CD8-positive, alpha-beta memory T cell (primary cell): ENCODE results near the gene FAM83G. TPM values are rescaled to one million over a fixed set of nuclear protein-coding genes. Genes with fewer than 3 reads are reported as not detected.

ENCODE experiments used
- CTCF ChIA-PET: fragments of 350-600 bp; sonication (Branson Sonifier 250); formaldehyde crosslinking; loops from one replicate; lab custom pipeline; 2021; ENCODE audit warnings: antibody characterized with exemption; lab: Charles Lee
- POLR2A ChIA-PET: fragments of 350-600 bp; sonication (Branson Sonifier 250); formaldehyde crosslinking; loops from one replicate; lab custom pipeline; 2021; ENCODE audit warnings: antibody characterized with exemption; lab: Charles Lee
- DNase-seq, 5 donors: peaks; one replicate each; pipeline versions ENCODE4 v3.0.0 to v3.0.0-alpha.2; 2020 to 2022; ENCODE audit warnings: mixed read lengths in 1 of 5
- H3K27ac ChIP-seq: one replicate; pipeline ENCODE4 v1.7.0; 2013; ENCODE audit warnings: low read depth, mild to moderate bottlenecking, low read length, moderate library complexity
- H3K27me3 ChIP-seq: 2 replicates; pipeline ENCODE4 v1.7.0; 2013; ENCODE audit warnings: low read length, mild to moderate bottlenecking; ENCODE audit not compliant: insufficient read depth, poor library complexity, severe bottlenecking
- H3K36me3 ChIP-seq: 2 replicates; pipeline ENCODE4 v1.7.0; 2013; ENCODE audit warnings: mild to moderate bottlenecking, low read length, moderate library complexity; ENCODE audit not compliant: insufficient read depth
- H3K4me1 ChIP-seq: 2 replicates; pipeline ENCODE4 v1.7.0; 2013; ENCODE audit warnings: mild to moderate bottlenecking, low read length, moderate library complexity; ENCODE audit not compliant: insufficient read depth
- H3K4me3 ChIP-seq: 2 replicates; pipeline ENCODE4 v1.7.0; 2013; ENCODE audit warnings: mild to moderate bottlenecking, low read length
- H3K9me3 ChIP-seq: 2 replicates; pipeline ENCODE4 v1.7.0; 2013; ENCODE audit warnings: mild to moderate bottlenecking, low read length
- H3K27ac Mint-ChIP-seq, 8 donors: one replicate each; pipeline ENCODE4 v1.8.0; 2020 to 2021; ENCODE audit warnings: mixed read lengths in 8 of 8, mild to moderate bottlenecking in 6 of 8, inconsistent platforms in 3 of 8, moderate library complexity in 3 of 8
- H3K27me3 Mint-ChIP-seq, 2 donors: one replicate each; pipeline ENCODE4 v1.8.0; 2020 to 2021; ENCODE audit warnings: mixed read lengths in 2 of 2, mild to moderate bottlenecking in 1 of 2, moderate library complexity in 1 of 2
- H3K36me3 Mint-ChIP-seq, 3 donors: one replicate each; pipeline ENCODE4 v1.8.0; 2020 to 2021; ENCODE audit warnings: mixed read lengths in 3 of 3, inconsistent platforms in 1 of 3, mild to moderate bottlenecking in 1 of 3
- H3K4me1 Mint-ChIP-seq, 3 donors: one replicate each; pipeline ENCODE4 v1.8.0; 2020 to 2021; ENCODE audit warnings: mixed read lengths in 3 of 3, inconsistent platforms in 1 of 3, mild to moderate bottlenecking in 1 of 3
- H3K4me3 Mint-ChIP-seq, 7 donors: one replicate each; pipeline ENCODE4 v1.8.0; 2020 to 2021; ENCODE audit warnings: mixed read lengths in 7 of 7, mild to moderate bottlenecking in 6 of 7, moderate library complexity in 4 of 7, inconsistent platforms in 2 of 7
- H3K9me3 Mint-ChIP-seq, 5 donors: one replicate each; pipeline ENCODE4 v1.8.0; 2020 to 2022; ENCODE audit warnings: mixed read lengths in 5 of 5, mild to moderate bottlenecking in 3 of 5, moderate library complexity in 2 of 5, inconsistent platforms in 1 of 5
- polyA plus RNA-seq: library from polyadenylated mRNA; unstranded; fragments of 300-500 nt; fragmentation: Illumina TruSeq; gene quantifications from one replicate; pipeline ENCODE4 v1.2.3, GENCODE V29; 2021
- total RNA-seq, 2 experiments: library from RNA; stranded (reverse); gene quantifications; one replicate each; pipeline ENCODE4 v1.2.3, GENCODE V29; 2021

FAM83G gene
- total and polyA plus RNA-seq, 3 experiments from 2014 or later, result 7.3 to 14.6 (median 13.1) TPM

DNA sequence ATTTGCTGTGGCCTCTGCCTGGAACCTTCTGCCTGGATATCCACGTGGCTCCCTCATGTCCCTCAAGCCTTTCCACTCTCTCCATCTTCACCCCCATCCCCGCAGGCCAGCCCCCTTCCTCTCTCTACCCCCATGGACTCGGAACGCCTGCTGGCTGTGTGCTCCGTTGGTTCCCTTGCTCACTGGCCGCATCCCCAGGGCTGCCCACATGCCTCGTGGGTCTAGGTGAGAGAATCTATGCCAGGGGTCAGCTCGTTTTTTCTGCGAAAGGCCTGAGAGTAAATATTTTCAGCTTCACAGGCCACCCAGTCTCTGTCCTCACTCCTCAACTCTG lies 40.6 kb downstream of the FAM83G start:
- ChIA-PET CTCF (no interaction called here), POLR2A (no interaction called here)
- H3K36me3 ChIP-seq, result no peaks in the 10 kb centered on the region
- no peak overlapping the region for H3K4me3 Mint-ChIP-seq
- H3K27ac ChIP-seq, result no peak overlapping the region
- H3K9me3 ChIP-seq, result no peaks in the 10 kb centered on the region
- H3K4me3 ChIP-seq, result no peak overlapping the region
- no peak for DNase-seq
- no peaks in the 10 kb centered on the region for H3K27me3 ChIP-seq
- H3K9me3 Mint-ChIP-seq, result no peaks in the 10 kb centered on the region
- H3K4me1 ChIP-seq, result peaks cover 9% of the 10 kb centered on the region
- H3K27me3 Mint-ChIP-seq, result peaks cover 0 to 2% of the 10 kb centered on the region in 2 donors
- H3K4me1 Mint-ChIP-seq, result peaks cover 6 to 10% (median 7%) of the 10 kb centered on the region in 3 donors
- H3K27ac Mint-ChIP-seq, result peak overlapping the region in 2 of 8 donors; percentile 41 to 70
- H3K36me3 Mint-ChIP-seq, result no peaks in the 10 kb centered on the region

DNA sequence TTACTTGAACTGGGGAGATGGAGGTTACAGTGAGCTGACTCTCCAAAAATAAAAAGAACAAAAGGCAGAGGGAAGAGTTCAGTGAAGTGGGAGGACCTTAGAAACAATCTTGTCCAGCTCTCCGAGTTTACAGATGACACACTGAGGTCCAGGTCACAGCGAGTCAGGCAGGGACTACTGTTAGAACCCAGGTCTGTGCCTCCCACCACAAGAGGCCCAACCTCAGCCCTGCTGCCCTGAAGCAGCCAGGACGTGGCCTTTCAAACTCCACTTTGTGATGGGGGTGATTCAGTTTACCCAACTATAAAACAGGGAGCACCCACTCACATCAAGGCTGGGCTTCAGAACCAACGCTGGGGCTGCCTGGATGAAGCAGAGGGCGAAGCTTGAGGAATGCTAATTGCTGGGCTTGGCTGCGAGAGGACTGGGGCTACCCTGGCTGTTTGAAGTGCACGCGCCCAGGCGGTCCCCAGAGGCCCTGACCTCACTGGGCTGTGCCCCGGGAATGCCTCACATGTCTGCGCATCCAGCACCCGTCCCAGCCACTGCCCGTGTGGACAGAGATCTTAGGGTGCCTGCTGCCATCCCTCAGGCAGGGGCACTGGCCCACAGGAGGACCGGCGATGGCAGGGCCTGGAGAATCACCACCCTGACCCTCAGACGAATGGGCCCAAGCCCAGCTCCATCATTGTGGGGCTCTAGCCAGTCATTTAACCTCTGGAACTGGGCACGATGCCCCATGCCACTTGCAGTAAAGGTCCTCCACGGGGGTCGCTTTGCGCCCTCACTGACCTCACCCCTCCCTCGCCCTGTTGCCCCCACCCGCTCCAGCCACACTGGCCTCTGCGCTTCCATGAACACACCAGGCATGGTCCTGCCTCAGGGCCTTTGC lies 41.2 kb downstream of the FAM83G start:
- CTCF ChIA-PET, result no interaction called here
- H3K4me1 ChIP-seq, result peaks cover 9% of the 10 kb centered on the region
- Mint-ChIP-seq H3K9me3 (no peaks in the 10 kb centered on the region), H3K36me3 (no peaks in the 10 kb centered on the region), H3K27ac (peak overlapping the region in 3 of 8 donors; percentile 56 to 78 (median 60)), H3K4me1 (peaks cover 6 to 10% (median 7%) of the 10 kb centered on the region in 3 donors), H3K27me3 (peaks cover 0 to 2% of the 10 kb centered on the region in 2 donors), H3K4me3 (no peak overlapping the region)
- H3K27ac ChIP-seq, result no peak overlapping the region
- no peaks in the 10 kb centered on the region for H3K36me3 ChIP-seq
- POLR2A ChIA-PET, result no interaction called here
- no peak overlapping the region for H3K4me3 ChIP-seq
- no peaks in the 10 kb centered on the region for H3K27me3 ChIP-seq
- no peak for DNase-seq
- no peaks in the 10 kb centered on the region for H3K9me3 ChIP-seq

GRCh38 chr17:18962494-18962815 lies 42.1 kb downstream of the FAM83G start:
- CTCF ChIA-PET, result no interaction called here
- peaks cover 9% of the 10 kb centered on the region for H3K4me1 ChIP-seq
- H3K27ac Mint-ChIP-seq, result peak overlapping the region in 2 of 8 donors; percentile 28 to 71
- no peaks in the 10 kb centered on the region for H3K9me3 ChIP-seq
- POLR2A ChIA-PET, result no interaction called here
- H3K4me3 ChIP-seq, result no peak overlapping the region
- H3K9me3 Mint-ChIP-seq, result no peaks in the 10 kb centered on the region
- DNase-seq, result no peak
- no peaks in the 10 kb centered on the region for H3K36me3 ChIP-seq
- no peak overlapping the region for H3K27ac ChIP-seq
- no peaks in the 10 kb centered on the region for H3K27me3 ChIP-seq
- H3K27me3 Mint-ChIP-seq, result peaks cover 0 to 2% of the 10 kb centered on the region in 2 donors
- no peak overlapping the region for H3K4me3 Mint-ChIP-seq
- H3K36me3 Mint-ChIP-seq, result no peaks in the 10 kb centered on the region
- H3K4me1 Mint-ChIP-seq, result peaks cover 7 to 14% (median 11%) of the 10 kb centered on the region in 3 donors

GRCh38 chr17:18961634-18962493 lies 42.7 kb downstream of the FAM83G start:
- DNase-seq, result no peak
- Histone ChIP-seq H3K27ac (no peak overlapping the region), H3K36me3 (no peaks in the 10 kb centered on the region), H3K4me3 (no peak overlapping the region), H3K9me3 (no peaks in the 10 kb centered on the region), H3K27me3 (no peaks in the 10 kb centered on the region), H3K4me1 (peaks cover 9% of the 10 kb centered on the region)
- CTCF ChIA-PET, result interaction anchor here (0.7 to 1.8 kb wide), 27 partner anchors 8 to 336 kb away, joined by 3 to 13 read pairs (median 5); partner anchors contain the start of genes FAM83G and SLC5A10
- Mint-ChIP-seq H3K27ac (peak overlapping the region in 2 of 8 donors; percentile 28 to 71), H3K4me1 (peaks cover 7 to 14% (median 11%) of the 10 kb centered on the region in 3 donors), H3K36me3 (no peaks in the 10 kb centered on the region), H3K4me3 (no peak overlapping the region), H3K9me3 (no peaks in the 10 kb centered on the region), H3K27me3 (peaks cover 0 to 2% of the 10 kb centered on the region in 2 donors)
- POLR2A ChIA-PET, result interaction anchor here (0.5 kb wide), 1 partner anchor 23 kb away, joined by 4 read pairs; no protein-coding TSS in a partner anchor

DNA sequence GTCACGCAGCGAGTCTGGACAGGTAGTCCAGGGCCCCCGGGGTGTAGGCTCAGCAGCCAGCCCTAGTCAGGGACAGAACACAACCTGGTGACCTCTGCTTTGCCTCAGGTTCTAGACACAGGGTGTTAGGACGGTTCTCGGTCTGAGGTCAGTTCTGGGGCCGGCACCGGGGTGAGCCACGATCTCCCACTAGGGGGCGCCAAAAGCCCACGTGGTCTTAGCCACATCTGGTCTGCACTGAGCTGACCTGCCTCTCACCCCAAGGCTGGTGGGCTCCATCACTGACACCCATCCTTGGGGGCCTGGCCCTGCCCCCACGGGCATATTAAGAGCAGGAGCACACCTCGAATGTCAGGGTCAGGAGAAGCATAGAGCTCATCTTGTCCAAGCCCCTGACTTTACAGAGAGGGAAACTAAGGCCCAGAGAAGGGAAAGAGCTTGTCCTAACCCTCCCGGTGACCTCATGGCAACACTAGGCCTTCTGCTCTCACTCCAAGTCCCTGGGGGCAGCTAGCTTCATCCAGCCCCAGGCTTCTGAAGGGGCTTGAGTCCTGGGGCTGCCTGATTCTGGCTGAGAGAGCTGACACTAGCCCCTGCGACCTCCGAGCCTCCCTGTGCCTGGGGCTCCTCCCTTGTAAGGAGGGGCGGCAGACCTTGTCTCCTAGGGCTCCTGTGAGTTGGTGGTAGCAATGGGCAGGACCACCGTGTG lies 43.6 kb downstream of the FAM83G start:
- peak; percentile 56 to 79 (median 67) for DNase-seq
- H3K4me1 ChIP-seq, result peaks cover 17% of the 10 kb centered on the region
- Mint-ChIP-seq H3K9me3 (no peaks in the 10 kb centered on the region), H3K27ac (peak overlapping the region in 2 of 8 donors; percentile 36 to 37), H3K4me1 (peaks cover 9 to 21% (median 17%) of the 10 kb centered on the region in 3 donors), H3K36me3 (no peaks in the 10 kb centered on the region), H3K27me3 (peaks cover 0 to 2% of the 10 kb centered on the region in 2 donors), H3K4me3 (no peak overlapping the region)
- H3K9me3 ChIP-seq, result no peaks in the 10 kb centered on the region
- no peak overlapping the region for H3K4me3 ChIP-seq
- CTCF ChIA-PET, result interaction anchor here (0.7 to 1.8 kb wide), 28 partner anchors 9 to 335 kb away, joined by 3 to 13 read pairs (median 4); partner anchors contain the start of genes FAM83G and SLC5A10
- no peaks in the 10 kb centered on the region for H3K36me3 ChIP-seq
- H3K27ac ChIP-seq, result no peak overlapping the region
- POLR2A ChIA-PET, result interaction anchor here (0.5 kb wide), 1 partner anchor 22 kb away, joined by 4 read pairs; no protein-coding TSS in a partner anchor
- no peaks in the 10 kb centered on the region for H3K27me3 ChIP-seq

- Mint-ChIP-seq H3K36me3 (no peaks in the 10 kb centered on the region), H3K4me1 (peaks cover 15 to 27% (median 22%) of the 10 kb centered on the region in 3 donors), H3K27me3 (peaks cover 0 to 2% of the 10 kb centered on the region in 2 donors), H3K9me3 (no peaks in the 10 kb centered on the region), H3K4me3 (no peak overlapping the region), H3K27ac (peak overlapping the region in 1 of 8 donors; percentile 63)
- Histone ChIP-seq H3K27me3 (no peaks in the 10 kb centered on the region), H3K4me3 (no peak overlapping the region), H3K9me3 (no peaks in the 10 kb centered on the region), H3K36me3 (no peaks in the 10 kb centered on the region), H3K4me1 (peaks cover 20% of the 10 kb centered on the region), H3K27ac (no peak overlapping the region)
- DNase-seq, result no peak
- ChIA-PET CTCF (interaction anchor here (1.1 to 1.8 kb wide), 14 partner anchors 11 to 93 kb away, joined by 3 to 13 read pairs (median 6); partner anchors contain the start of gene FAM83G), POLR2A (no interaction called here)
Observed at GRCh38 chr17:18960241-18960665, 44.3 kb downstream of the FAM83G start.

DNA sequence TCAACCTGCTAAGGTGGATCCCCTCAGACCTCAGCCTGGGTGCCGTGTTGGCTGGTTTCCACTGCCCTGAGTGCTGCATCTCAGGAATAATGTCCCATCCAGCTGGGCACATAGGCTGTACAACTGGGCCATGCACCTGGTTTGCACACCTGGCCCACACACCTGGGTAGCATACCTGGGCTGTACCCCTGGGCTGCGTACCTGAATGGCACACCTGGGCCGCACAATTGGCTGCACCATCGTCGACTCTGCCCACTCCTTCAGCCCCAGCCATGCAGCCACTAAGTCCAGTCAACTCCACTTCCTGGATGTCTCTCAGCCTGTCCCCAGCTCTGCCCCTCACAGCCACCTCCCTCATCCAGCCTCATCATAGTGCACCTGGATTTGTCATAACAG lies 44.7 kb downstream of the FAM83G start:
- H3K27ac ChIP-seq, result no peak overlapping the region
- ChIA-PET CTCF (interaction anchor here (1.5 to 1.8 kb wide), 4 partner anchors 13 to 59 kb away, joined by 4 to 11 read pairs (median 6); no protein-coding TSS in a partner anchor), POLR2A (interaction anchor here (0.9 kb wide), 1 partner anchor 45 kb away, joined by 3 read pairs; the partner anchor contains the start of gene FAM83G)
- no peaks in the 10 kb centered on the region for H3K27me3 ChIP-seq
- H3K4me1 Mint-ChIP-seq, result peaks cover 18 to 31% (median 25%) of the 10 kb centered on the region in 3 donors
- peak overlapping the region in 1 of 8 donors; percentile 63 for H3K27ac Mint-ChIP-seq
- H3K4me1 ChIP-seq, result peaks cover 24% of the 10 kb centered on the region
- H3K36me3 ChIP-seq, result no peaks in the 10 kb centered on the region
- H3K4me3 ChIP-seq, result no peak overlapping the region
- H3K4me3 Mint-ChIP-seq, result no peak overlapping the region
- H3K27me3 Mint-ChIP-seq, result peaks cover 0 to 3% of the 10 kb centered on the region in 2 donors
- H3K36me3 Mint-ChIP-seq, result no peaks in the 10 kb centered on the region
- H3K9me3 Mint-ChIP-seq, result no peaks in the 10 kb centered on the region
- DNase-seq, result no peak
- H3K9me3 ChIP-seq, result no peaks in the 10 kb centered on the region
